K562 (cell line): ENCODE measurements around the gene TMEM143. TPM values are rescaled to one million over a fixed set of nuclear protein-coding genes. Genes with fewer than 3 reads are reported as not detected.
A peak's percentile ranks its signal among the peaks of the same experiment; 100 is the strongest.

Experiments
- ARID1B ChIP-seq: fragments of 450-650 bp; IDR thresholded peaks from 2 replicates; pipeline ENCODE4 v1.6.1; 2016; ENCODE audit warnings: antibody characterized with exemption, mild to moderate bottlenecking, inconsistent platforms
- DPF2 ChIP-seq: fragments of 450-650 bp; IDR thresholded peaks from 2 replicates; pipeline ENCODE4 v1.6.1; 2016
- HEY1 ChIP-seq: fragments of 250-450 bp; sonication (Bioruptor Pico); IDR thresholded peaks from 2 replicates; pipeline ENCODE4 v1.5.0; 2020; ENCODE audit warnings: mild to moderate bottlenecking, moderate library complexity, borderline replicate concordance
- HOXB6 ChIP-seq: fragments of 250-450 bp; sonication (Bioruptor Pico); IDR thresholded peaks from 2 replicates; pipeline ENCODE4 v1.5.1; 2022; ENCODE audit warnings: mild to moderate bottlenecking, borderline replicate concordance
- JUND ChIP-seq, 2 experiments: IDR thresholded peaks; 2 replicates in 1 of 2; 3 replicates in 1 of 2; pipeline ENCODE4 v1.6.1; 2011; ENCODE audit warnings: borderline replicate concordance in 2 of 2, low read depth in 2 of 2, low read length in 2 of 2, improper control_type of control experiment in 1 of 2, missing biosample characterization in 1 of 2, missing genetic modification characterization in 1 of 2, missing genetic modification reagents in 1 of 2
- KAT8 ChIP-seq: fragments of 450-650 bp; IDR thresholded peaks from 2 replicates; pipeline ENCODE4 v1.6.1; 2016; ENCODE audit warnings: low read depth, mild to moderate bottlenecking
- POLR2B ChIP-seq: fragments of 450-650 bp; IDR thresholded peaks from 2 replicates; pipeline ENCODE4 v1.6.1; 2018; ENCODE audit warnings: low read depth; ENCODE audit not compliant: partially characterized antibody
- PURB ChIP-seq: sonication (generic); formaldehyde crosslinking; IDR thresholded peaks from 2 replicates; pipeline ENCODE4 v1.9.0; 2021; ENCODE audit warnings: low read depth, mild to moderate bottlenecking, missing genetic modification reagents
- TAF9B ChIP-seq: fragments of 450-650 bp; IDR thresholded peaks from 2 replicates; pipeline ENCODE4 v1.6.1; 2018; ENCODE audit warnings: mild to moderate bottlenecking; ENCODE audit not compliant: partially characterized antibody
- polyA plus RNA-seq, 8 experiments: library from polyadenylated mRNA; depleted of rRNA in 4 of 8; stranded (reverse) in 5 of 8; unstranded in 3 of 8; fragments of >200 nt; fragmentation: Nextera tagmentation in 2 of 8; fragmentation: Illumina TruSeq in 1 of 8; extraction: Ambion mirVana in 2 of 8; extraction: Trizol in 1 of 8; gene quantifications; 2 replicates each; pipeline versions ENCODE4 v1.2.1 to v1.2.3, GENCODE V29; 2011 to 2014; ENCODE audit warnings: inconsistent platforms in 1 of 8, missing spikeins in 1 of 8
- total RNA-seq, 7 experiments: library from RNA; depleted of rRNA in 6 of 7; stranded (reverse); fragments of >200 nt in 6 of 7; fragmentation: Illumina TruSeq in 2 of 7; extraction: Trizol in 2 of 7; gene quantifications; 2 replicates each; pipeline versions ENCODE4 v1.2.1 to v1.2.3, GENCODE V29; 2011 to 2021; ENCODE audit warnings: low replicate concordance in 1 of 7
- TF ChIP-seq, protein P1 (sequence below): fragments of 450-650 bp; IDR thresholded peaks from 2 replicates; pipeline ENCODE4 v1.6.1; 2017; ENCODE audit warnings: antibody characterized with exemption, mild to moderate bottlenecking
- TF ChIP-seq, protein P2 (sequence below), 2 experiments: fragments of 450-650 bp; IDR thresholded peaks; 2 replicates each; pipeline ENCODE4 v1.6.1; 2016
- TF ChIP-seq, protein P3 (sequence below), 2 experiments: IDR thresholded peaks; 2 replicates each; pipeline ENCODE4 v1.6.1; 2012; ENCODE audit warnings: improper control_type of control experiment in 2 of 2, low read depth in 2 of 2, low read length in 2 of 2, borderline replicate concordance in 1 of 2
- TF ChIP-seq, protein P4 (sequence below): fragments of 450-650 bp; IDR thresholded peaks from 2 replicates; pipeline ENCODE4 v1.7.1; 2018; ENCODE audit warnings: mild to moderate bottlenecking, low read depth; ENCODE audit not compliant: partially characterized antibody
- TF ChIP-seq, protein P5 (sequence below): fragments of 200-800 bp; sonication (Bioruptor generic); IDR thresholded peaks from 2 replicates; pipeline ENCODE4 v1.6.1; 2017; ENCODE audit warnings: missing genetic modification characterization, missing compliant biosample characterization

TMEM143 gene
- total and polyA plus RNA-seq, 9 of the 15 experiments (the other 6 are each of a cell fraction or from before 2014, with no cell fraction given) = 0.66 to 8.8 (median 4.3) TPM

DNA sequence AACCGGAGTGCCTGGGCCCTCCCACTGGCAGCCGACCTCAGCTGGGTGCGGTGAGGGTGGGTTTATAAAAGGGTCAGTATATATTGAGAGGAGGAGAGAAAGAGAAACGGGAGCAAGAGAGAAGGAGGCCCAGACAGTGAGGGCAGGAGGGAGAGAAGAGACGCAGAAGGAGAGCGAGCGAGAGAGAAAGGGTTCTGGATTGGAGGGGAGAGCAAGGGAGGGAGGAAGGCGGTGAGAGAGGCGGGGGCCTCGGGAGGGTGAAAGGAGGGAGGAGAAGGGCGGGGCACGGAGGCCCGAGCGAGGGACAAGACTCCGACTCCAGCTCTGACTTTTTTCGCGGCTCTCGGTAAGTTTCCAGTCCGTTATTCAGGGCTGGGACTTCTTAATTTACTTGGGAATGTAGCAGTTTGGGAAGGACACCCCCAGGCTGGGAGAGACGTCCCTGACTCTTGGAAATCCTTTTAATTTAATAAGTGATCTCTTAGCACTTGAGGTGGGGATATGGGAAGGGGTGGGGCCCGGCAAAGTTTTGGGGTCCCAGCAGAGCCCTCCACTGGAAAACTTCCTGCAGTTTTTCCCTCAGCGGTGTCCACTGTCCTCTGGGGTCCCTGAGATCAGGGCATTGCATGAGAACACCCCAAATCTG, 38.4 kb downstream of the TMEM143 start, which contains the start of gene EMP3 (continued):
- TF ChIP-seq, protein P1, sequence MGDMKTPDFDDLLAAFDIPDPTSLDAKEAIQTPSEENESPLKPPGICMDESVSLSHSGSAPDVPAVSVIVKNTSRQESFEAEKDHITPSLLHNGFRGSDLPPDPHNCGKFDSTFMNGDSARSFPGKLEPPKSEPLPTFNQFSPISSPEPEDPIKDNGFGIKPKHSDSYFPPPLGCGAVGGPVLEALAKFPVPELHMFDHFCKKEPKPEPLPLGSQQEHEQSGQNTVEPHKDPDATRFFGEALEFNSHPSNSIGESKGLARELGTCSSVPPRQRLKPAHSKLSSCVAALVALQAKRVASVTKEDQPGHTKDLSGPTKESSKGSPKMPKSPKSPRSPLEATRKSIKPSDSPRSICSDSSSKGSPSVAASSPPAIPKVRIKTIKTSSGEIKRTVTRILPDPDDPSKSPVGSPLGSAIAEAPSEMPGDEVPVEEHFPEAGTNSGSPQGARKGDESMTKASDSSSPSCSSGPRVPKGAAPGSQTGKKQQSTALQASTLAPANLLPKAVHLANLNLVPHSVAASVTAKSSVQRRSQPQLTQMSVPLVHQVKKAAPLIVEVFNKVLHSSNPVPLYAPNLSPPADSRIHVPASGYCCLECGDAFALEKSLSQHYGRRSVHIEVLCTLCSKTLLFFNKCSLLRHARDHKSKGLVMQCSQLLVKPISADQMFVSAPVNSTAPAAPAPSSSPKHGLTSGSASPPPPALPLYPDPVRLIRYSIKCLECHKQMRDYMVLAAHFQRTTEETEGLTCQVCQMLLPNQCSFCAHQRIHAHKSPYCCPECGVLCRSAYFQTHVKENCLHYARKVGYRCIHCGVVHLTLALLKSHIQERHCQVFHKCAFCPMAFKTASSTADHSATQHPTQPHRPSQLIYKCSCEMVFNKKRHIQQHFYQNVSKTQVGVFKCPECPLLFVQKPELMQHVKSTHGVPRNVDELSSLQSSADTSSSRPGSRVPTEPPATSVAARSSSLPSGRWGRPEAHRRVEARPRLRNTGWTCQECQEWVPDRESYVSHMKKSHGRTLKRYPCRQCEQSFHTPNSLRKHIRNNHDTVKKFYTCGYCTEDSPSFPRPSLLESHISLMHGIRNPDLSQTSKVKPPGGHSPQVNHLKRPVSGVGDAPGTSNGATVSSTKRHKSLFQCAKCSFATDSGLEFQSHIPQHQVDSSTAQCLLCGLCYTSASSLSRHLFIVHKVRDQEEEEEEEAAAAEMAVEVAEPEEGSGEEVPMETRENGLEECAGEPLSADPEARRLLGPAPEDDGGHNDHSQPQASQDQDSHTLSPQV = no peak
- TF ChIP-seq PURB = no peak
- peak; percentile 92 for TF ChIP-seq POLR2B
- no peak for TF ChIP-seq HOXB6 (CRISPR knock-in tag)
- TF ChIP-seq, protein P2, sequence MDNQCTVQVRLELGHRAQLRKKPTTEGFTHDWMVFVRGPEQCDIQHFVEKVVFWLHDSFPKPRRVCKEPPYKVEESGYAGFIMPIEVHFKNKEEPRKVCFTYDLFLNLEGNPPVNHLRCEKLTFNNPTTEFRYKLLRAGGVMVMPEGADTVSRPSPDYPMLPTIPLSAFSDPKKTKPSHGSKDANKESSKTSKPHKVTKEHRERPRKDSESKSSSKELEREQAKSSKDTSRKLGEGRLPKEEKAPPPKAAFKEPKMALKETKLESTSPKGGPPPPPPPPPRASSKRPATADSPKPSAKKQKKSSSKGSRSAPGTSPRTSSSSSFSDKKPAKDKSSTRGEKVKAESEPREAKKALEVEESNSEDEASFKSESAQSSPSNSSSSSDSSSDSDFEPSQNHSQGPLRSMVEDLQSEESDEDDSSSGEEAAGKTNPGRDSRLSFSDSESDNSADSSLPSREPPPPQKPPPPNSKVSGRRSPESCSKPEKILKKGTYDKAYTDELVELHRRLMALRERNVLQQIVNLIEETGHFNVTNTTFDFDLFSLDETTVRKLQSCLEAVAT (IDR thresholded peaks at IDR 0.05) = peak; percentile 88 to 96
- peak; percentile 77 for TF ChIP-seq DPF2
- TF ChIP-seq, protein P3, sequence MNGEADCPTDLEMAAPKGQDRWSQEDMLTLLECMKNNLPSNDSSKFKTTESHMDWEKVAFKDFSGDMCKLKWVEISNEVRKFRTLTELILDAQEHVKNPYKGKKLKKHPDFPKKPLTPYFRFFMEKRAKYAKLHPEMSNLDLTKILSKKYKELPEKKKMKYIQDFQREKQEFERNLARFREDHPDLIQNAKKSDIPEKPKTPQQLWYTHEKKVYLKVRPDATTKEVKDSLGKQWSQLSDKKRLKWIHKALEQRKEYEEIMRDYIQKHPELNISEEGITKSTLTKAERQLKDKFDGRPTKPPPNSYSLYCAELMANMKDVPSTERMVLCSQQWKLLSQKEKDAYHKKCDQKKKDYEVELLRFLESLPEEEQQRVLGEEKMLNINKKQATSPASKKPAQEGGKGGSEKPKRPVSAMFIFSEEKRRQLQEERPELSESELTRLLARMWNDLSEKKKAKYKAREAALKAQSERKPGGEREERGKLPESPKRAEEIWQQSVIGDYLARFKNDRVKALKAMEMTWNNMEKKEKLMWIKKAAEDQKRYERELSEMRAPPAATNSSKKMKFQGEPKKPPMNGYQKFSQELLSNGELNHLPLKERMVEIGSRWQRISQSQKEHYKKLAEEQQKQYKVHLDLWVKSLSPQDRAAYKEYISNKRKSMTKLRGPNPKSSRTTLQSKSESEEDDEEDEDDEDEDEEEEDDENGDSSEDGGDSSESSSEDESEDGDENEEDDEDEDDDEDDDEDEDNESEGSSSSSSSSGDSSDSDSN (IDR thresholded peaks at IDR 0.05; ENCODE audit: borderline replicate concordance in 1 of 2, low read depth in 2 of 2, low read length in 2 of 2) = peak; percentile 21 to 76; a peak in 2 of 4 replicates
- TF ChIP-seq, protein P4, sequence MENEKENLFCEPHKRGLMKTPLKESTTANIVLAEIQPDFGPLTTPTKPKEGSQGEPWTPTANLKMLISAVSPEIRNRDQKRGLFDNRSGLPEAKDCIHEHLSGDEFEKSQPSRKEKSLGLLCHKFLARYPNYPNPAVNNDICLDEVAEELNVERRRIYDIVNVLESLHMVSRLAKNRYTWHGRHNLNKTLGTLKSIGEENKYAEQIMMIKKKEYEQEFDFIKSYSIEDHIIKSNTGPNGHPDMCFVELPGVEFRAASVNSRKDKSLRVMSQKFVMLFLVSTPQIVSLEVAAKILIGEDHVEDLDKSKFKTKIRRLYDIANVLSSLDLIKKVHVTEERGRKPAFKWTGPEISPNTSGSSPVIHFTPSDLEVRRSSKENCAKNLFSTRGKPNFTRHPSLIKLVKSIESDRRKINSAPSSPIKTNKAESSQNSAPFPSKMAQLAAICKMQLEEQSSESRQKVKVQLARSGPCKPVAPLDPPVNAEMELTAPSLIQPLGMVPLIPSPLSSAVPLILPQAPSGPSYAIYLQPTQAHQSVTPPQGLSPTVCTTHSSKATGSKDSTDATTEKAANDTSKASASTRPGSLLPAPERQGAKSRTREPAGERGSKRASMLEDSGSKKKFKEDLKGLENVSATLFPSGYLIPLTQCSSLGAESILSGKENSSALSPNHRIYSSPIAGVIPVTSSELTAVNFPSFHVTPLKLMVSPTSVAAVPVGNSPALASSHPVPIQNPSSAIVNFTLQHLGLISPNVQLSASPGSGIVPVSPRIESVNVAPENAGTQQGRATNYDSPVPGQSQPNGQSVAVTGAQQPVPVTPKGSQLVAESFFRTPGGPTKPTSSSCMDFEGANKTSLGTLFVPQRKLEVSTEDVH = peak; percentile 77
- peak; percentile 72 for TF ChIP-seq ARID1B
- TF ChIP-seq, protein P5, sequence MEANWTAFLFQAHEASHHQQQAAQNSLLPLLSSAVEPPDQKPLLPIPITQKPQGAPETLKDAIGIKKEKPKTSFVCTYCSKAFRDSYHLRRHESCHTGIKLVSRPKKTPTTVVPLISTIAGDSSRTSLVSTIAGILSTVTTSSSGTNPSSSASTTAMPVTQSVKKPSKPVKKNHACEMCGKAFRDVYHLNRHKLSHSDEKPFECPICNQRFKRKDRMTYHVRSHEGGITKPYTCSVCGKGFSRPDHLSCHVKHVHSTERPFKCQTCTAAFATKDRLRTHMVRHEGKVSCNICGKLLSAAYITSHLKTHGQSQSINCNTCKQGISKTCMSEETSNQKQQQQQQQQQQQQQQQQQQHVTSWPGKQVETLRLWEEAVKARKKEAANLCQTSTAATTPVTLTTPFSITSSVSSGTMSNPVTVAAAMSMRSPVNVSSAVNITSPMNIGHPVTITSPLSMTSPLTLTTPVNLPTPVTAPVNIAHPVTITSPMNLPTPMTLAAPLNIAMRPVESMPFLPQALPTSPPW (CRISPR knock-in tag) = peak; percentile 91
- TF ChIP-seq TAF9B = peak; percentile 78
- TF ChIP-seq KAT8 = no peak
- peak; percentile 62 for TF ChIP-seq JUND (IDR thresholded peaks at IDR 0.05; ENCODE audit: borderline replicate concordance, low read depth, low read length)
- no peak; the same call in 2 of the 3 replicates for TF ChIP-seq JUND (tag; IDR thresholded peaks at IDR 0.05; ENCODE audit: borderline replicate concordance, low read depth, low read length)
- no peak for TF ChIP-seq HEY1 (CRISPR knock-in tag)
